Measurements from ENCODE around the gene IL31.

IL31 gene

DNA sequence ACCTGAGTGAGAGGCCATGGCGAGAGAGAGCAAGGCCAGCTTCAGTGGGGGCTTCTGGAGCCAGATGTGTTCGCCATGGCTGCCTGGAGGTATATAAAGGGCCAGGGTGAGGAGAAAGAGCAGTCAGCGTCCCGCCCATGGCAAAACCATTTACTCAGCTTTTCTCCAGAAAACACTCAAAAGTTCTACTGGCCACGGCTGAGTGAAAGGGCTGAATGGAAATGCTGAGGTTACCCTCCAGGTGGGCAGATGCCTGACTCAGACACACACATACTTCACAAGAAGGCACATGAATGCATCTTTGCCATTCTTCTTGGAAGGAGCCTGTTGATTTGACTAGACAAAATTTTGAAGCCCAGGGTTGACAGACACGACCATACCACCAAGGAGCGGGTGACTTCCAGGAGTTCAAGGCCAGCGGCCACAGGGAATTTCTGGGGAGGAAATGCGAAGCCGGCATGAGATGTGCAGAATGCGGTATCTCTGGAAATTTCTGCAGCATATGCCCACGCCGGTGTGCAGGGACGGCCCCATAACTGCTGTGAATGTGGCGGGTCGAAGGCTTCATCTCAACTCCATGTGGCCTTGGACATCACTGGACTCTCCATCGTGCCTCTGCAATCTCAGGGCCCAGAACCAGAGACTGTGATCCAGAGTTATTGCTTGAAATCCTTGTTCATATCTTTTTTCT is at the start of gene IL31:
Gene IL31 (minus strand): TSS at position 67 of the 691 bp plus-strand sequence. CDS start 49 bp downstream, at position 18.
- no peak for TF ChIP-seq CTCF (IDR thresholded peaks at IDR 0.05; ENCODE audit: low read length, missing control alignments)
- no peak for DNase-seq (ENCODE audit: low read depth)
- H3K4me3 ChIP-seq (replicated peaks; ENCODE audit: low read depth, low read length) = no peak within 1 kb of the TSS

DNA sequence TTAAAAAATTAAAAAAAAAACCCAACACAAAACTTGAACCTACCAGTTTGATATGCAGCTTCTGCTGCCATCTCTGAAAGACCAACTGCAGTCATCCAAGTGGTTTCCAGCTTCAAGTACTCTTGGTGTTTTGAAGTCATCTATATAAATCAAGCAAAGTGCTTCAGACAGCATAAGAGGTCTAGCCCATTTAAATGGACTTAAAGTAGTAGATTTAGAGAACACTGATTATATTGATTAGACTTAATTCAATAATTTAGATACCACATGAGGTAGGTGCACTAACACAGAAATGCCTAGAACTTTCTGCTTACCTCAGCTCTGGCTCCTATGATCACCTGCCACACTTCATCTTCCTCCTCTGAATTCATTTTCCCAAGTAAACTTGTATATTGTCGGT is 42.4 kb upstream of the IL31 start:
- TF ChIP-seq CTCF (IDR thresholded peaks at IDR 0.05; ENCODE audit: low read length, missing control alignments) = no peak
- no peak overlapping the region for H3K4me3 ChIP-seq (replicated peaks; ENCODE audit: low read depth, low read length)
- DNase-seq (ENCODE audit: low read depth) = no peak

DNA sequence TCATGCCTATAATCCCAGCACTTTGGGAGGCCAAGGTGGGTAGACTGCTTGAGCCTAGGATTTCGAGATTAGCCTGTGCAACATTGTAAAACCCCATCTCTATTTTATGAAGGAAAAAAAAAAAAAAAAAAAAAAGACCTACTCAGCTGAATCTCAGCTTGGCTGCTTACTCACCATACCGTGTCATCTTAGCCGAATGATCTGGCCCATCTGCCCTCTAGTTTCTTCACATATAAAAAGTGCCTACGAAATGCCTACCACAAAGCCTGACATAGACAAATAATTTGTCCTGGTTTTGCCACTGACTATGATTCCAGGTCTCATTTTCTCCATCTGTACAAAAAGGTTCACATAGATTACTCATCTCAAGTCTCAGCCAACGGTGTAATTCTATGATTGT is 41.8 kb upstream of the IL31 start:
- no peak for TF ChIP-seq CTCF (IDR thresholded peaks at IDR 0.05; ENCODE audit: low read length, missing control alignments)
- no peak overlapping the region for H3K4me3 ChIP-seq (replicated peaks; ENCODE audit: low read depth, low read length)
- DNase-seq (ENCODE audit: low read depth) = no peak

DNA sequence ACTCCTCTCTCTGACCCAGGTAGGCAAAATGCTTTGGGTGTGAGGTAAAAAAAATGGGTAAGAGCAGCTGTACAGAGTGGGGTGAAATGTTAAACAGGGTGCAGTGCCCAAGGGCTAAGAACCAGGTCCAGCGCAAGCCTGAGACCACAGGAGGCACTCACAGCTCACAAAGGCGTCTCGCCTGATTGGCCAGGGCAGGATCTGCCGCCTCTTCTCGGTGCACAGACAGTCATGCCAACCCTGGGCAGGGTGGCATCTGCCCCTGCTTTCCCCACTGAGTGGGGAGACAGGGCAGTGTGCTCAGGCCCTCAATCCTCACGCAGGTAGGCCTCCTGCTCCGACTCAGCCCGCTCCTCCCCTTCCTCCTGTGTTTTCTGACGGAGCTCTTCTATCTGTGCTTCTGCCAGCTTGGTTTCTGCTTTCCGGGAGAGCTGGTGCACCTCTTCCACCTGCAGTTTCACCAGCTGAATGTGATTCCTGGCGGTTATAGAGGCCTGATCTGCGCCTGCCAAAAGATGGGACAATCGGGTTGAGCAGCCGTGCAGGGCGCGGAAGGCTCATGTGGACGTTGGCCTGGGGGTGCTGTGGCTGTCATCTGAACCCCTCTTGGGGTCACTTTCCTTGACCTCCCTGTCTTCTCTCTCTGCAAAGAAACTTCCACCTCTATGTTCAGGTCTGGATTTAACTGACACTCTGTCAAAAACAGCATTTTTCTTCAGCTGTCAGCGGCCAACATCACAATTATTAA is 34.2 kb upstream of the IL31 start:
- no peak for DNase-seq (ENCODE audit: low read depth)
- H3K4me3 ChIP-seq (replicated peaks; ENCODE audit: low read depth, low read length) = no peak overlapping the region
- no peak for TF ChIP-seq CTCF (IDR thresholded peaks at IDR 0.05; ENCODE audit: low read length, missing control alignments)

GRCh38 chr12:122207391-122207790 is 33.4 kb upstream of the IL31 start:
- H3K4me3 ChIP-seq (replicated peaks; ENCODE audit: low read depth, low read length) = no peak overlapping the region
- no peak for DNase-seq (ENCODE audit: low read depth)
- no peak for TF ChIP-seq CTCF (IDR thresholded peaks at IDR 0.05; ENCODE audit: low read length, missing control alignments)

DNA sequence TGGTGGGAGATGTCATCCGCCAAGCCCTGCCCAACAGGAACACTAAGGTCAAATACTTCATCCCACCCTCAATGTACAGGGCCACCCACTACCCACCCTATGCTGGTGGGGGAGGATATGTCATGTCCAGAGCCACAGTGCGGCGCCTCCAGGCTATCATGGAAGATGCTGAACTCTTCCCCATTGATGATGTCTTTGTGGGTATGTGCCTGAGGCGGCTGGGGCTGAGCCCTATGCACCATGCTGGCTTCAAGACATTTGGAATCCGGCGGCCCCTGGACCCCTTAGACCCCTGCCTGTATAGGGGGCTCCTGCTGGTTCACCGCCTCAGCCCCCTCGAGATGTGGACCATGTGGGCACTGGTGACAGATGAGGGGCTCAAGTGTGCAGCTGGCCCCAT is 33.0 kb upstream of the IL31 start:
- DNase-seq (ENCODE audit: low read depth) = no peak
- H3K4me3 ChIP-seq (replicated peaks; ENCODE audit: low read depth, low read length) = no peak overlapping the region
- no peak for TF ChIP-seq CTCF (IDR thresholded peaks at IDR 0.05; ENCODE audit: low read length, missing control alignments)
